Nephron progenitor cell (in vitro differentiated cells): ENCODE results near the gene TMEM263.

Source experiments
- DNase-seq: peaks from one replicate; pipeline ENCODE4 v3.0.0; 2021
- H3K27ac Mint-ChIP-seq: 2 replicates; pipeline ENCODE4 v1.8.0; 2021; ENCODE audit warnings: mild to moderate bottlenecking, moderate library complexity, mixed read lengths
- H3K27me3 Mint-ChIP-seq: 2 replicates; pipeline ENCODE4 v1.8.0; 2021; ENCODE audit warnings: mild to moderate bottlenecking, low read depth, mixed read lengths; ENCODE audit not compliant: poor library complexity
- H3K36me3 Mint-ChIP-seq: 2 replicates; pipeline ENCODE4 v1.8.0; 2021; ENCODE audit warnings: low read depth, mixed read lengths
- H3K4me1 Mint-ChIP-seq: 2 replicates; pipeline ENCODE4 v1.8.0; 2021; ENCODE audit warnings: mixed read lengths
- H3K4me3 Mint-ChIP-seq: 2 replicates; pipeline ENCODE4 v1.8.0; 2021; ENCODE audit warnings: mild to moderate bottlenecking, moderate library complexity, mixed read lengths
- H3K9me3 Mint-ChIP-seq: 2 replicates; pipeline ENCODE4 v1.8.0; 2021; ENCODE audit warnings: mild to moderate bottlenecking, moderate library complexity, mixed read lengths
- TF ChIP-seq, protein P1 (sequence below): fragments of 200-600 bp; sonication (generic); IDR thresholded peaks from 2 replicates; pipeline ENCODE4 v1.5.0; 2021; ENCODE audit warnings: antibody characterized with exemption

The TMEM263 gene

DNA sequence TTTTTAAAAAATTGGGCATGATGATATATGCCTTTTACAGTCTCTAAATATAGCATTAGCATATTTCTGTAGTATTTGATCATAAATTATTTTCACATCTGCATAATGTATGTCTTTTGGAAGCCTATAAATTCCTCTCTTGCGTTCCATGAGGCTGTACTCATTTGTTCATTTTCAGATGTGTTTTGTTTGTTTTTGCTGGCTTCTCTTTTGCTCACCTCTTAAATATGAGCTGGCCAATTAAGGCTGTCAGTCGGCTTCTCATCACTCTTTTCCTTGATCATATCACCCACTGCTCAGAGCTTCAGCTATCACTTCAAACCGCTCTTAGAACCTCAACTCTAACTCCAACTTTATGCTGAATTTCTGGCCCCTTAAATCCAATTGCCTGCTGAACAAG is 6.6 kb downstream of the TMEM263 start:
- TF ChIP-seq, protein P1, sequence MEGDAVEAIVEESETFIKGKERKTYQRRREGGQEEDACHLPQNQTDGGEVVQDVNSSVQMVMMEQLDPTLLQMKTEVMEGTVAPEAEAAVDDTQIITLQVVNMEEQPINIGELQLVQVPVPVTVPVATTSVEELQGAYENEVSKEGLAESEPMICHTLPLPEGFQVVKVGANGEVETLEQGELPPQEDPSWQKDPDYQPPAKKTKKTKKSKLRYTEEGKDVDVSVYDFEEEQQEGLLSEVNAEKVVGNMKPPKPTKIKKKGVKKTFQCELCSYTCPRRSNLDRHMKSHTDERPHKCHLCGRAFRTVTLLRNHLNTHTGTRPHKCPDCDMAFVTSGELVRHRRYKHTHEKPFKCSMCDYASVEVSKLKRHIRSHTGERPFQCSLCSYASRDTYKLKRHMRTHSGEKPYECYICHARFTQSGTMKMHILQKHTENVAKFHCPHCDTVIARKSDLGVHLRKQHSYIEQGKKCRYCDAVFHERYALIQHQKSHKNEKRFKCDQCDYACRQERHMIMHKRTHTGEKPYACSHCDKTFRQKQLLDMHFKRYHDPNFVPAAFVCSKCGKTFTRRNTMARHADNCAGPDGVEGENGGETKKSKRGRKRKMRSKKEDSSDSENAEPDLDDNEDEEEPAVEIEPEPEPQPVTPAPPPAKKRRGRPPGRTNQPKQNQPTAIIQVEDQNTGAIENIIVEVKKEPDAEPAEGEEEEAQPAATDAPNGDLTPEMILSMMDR = no peak
- Mint-ChIP-seq H3K36me3 (peaks cover 59% of the 10 kb centered on the region), H3K27me3 (no peaks in the 10 kb centered on the region), H3K4me1 (peaks cover 23% of the 10 kb centered on the region), H3K9me3 (no peaks in the 10 kb centered on the region), H3K4me3 (no peak overlapping the region), H3K27ac (no peak overlapping the region)
- DNase-seq = no peak

DNA sequence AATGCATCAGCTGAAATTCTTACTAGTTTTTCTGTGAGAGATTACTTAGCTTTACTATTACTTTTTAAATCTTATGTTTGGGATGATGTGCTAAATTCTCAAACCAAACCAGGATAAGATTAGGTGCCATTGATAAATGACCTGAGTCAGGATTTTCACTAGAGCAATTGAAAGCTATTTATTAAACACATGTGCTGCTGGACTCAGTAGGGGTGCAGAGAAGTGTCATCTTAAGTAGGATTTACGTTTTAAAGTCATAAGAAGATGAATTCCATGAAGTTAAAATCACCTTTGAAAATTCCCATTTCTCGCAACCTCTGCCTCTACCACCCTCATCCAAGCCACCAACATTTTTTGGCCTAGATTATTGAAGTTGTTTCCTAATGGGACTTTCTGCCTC is 8.8 kb downstream of the TMEM263 start:
- no peak for DNase-seq
- TF ChIP-seq, protein P1 = no peak
- Mint-ChIP-seq H3K4me3 (no peak overlapping the region), H3K4me1 (peaks cover 6% of the 10 kb centered on the region), H3K27me3 (no peaks in the 10 kb centered on the region), H3K36me3 (peaks cover 63% of the 10 kb centered on the region), H3K27ac (no peak overlapping the region), H3K9me3 (no peaks in the 10 kb centered on the region)

DNA sequence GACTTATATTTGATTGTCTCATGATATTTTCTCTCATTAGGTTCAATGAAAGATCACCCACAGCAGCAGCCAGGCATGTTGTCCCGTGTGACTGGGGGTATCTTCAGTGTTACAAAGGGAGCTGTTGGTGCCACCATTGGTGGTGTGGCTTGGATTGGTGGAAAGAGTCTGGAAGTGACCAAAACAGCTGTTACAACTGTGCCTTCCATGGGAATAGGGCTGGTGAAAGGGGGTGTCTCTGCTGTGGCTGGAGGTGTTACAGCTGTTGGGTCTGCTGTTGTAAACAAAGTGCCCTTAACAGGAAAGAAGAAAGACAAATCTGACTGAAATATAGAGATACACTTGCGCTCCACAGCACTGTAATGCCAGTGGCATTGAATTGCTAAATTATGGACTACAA is 15.4 kb downstream of the TMEM263 start:
- Mint-ChIP-seq H3K4me1 (no peaks in the 10 kb centered on the region), H3K9me3 (no peaks in the 10 kb centered on the region), H3K27ac (peak overlapping the region; percentile 16), H3K4me3 (no peak overlapping the region), H3K27me3 (no peaks in the 10 kb centered on the region), H3K36me3 (peaks cover 49% of the 10 kb centered on the region)
- DNase-seq = no peak
- TF ChIP-seq, protein P1 = no peak

DNA sequence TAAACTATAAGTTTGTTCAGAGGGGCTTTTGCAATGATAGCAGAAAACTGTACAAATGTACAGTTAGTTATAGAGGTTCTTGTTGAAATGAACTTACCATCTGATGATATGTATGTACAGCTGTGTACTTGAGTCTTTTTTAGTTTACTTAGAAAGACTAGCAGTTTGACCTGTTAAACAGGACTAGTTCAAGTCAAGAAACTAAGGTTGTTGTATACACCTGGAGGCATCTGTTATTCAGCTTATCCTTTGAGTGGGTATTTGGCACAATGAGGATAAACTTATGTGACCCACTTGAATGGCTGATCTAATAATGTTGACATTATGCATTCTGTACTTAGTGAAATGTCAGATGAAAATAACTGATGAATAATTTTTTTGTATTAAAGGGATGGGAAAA is 17.8 kb downstream of the TMEM263 start:
- H3K36me3 Mint-ChIP-seq = peaks cover 43% of the 10 kb centered on the region
- H3K9me3 Mint-ChIP-seq = no peaks in the 10 kb centered on the region
- TF ChIP-seq, protein P1 = no peak
- H3K4me3 Mint-ChIP-seq = no peak overlapping the region
- no peaks in the 10 kb centered on the region for H3K27me3 Mint-ChIP-seq
- no peak for DNase-seq
- H3K27ac Mint-ChIP-seq = no peak overlapping the region
- no peaks in the 10 kb centered on the region for H3K4me1 Mint-ChIP-seq

DNA sequence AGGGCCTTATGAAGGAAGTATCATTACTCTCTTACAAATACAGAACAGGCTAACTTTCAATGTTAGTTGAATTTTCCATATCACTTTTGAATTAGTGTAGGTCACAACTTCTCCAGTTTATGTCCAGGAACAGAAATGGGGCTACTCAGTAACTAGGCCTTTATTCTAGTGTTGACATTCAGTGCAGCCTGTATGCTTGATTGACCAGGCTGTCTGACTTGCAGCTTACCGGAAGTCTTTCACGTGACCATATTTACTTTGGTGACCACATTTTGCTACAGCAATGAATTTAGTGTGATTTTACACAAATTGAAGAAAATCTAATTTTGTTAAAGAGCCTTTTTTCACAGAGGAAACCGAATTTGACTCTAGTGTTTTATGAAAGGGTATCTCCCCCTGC is 18.8 kb downstream of the TMEM263 start:
- Mint-ChIP-seq H3K27me3 (no peaks in the 10 kb centered on the region), H3K27ac (no peak overlapping the region), H3K9me3 (no peaks in the 10 kb centered on the region), H3K36me3 (peaks cover 41% of the 10 kb centered on the region), H3K4me3 (no peak overlapping the region), H3K4me1 (no peaks in the 10 kb centered on the region)
- TF ChIP-seq, protein P1 = no peak
- no peak for DNase-seq

DNA sequence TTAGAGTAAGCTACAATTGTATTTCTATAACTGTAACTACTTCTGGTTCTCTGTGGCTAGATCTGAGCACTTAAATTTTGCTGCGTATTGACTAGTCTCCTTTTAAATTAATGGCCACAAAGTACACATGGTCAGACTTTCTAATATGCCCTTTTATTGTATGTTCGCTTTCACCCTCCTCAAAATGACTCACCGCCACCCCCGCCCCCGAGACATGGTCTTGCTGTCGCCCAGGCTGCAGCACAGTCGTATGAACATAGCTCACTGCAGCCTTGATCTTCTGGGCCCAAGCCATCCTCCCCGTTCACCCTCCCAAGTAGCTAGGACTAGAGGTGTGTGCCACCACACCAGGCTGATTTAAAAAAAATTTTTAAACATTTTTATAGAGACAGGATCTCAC is 19.4 kb downstream of the TMEM263 start:
- H3K9me3 Mint-ChIP-seq = no peaks in the 10 kb centered on the region
- H3K36me3 Mint-ChIP-seq = peaks cover 37% of the 10 kb centered on the region
- TF ChIP-seq, protein P1 = no peak
- no peak overlapping the region for H3K4me3 Mint-ChIP-seq
- no peaks in the 10 kb centered on the region for H3K4me1 Mint-ChIP-seq
- no peak for DNase-seq
- no peaks in the 10 kb centered on the region for H3K27me3 Mint-ChIP-seq
- H3K27ac Mint-ChIP-seq = peak overlapping the region; percentile 73
